ENCODE measurements around the gene RPL37A. TPM values are rescaled to one million over a fixed set of nuclear protein-coding genes. Genes with fewer than 3 reads are reported as not detected.

Gene RPL37A
- total RNA-seq: 1,000 to 10,000 TPM in 1 of 2 donors, 100 to 1,000 TPM in 1; 452 to 1,069 TPM

GRCh38 chr2:216498379-216499352 lies at the start of gene RPL37A:
Gene RPL37A (plus strand): TSS chr2:216498844. CDS start chr2:216498875, 31 bp downstream.
- Histone ChIP-seq H3K4me1 (peaks cover 34% of the 10 kb centered on the region), H3K27ac (peak within 1 kb of the TSS; percentile 62 to 79 (median 72)), H3K9me3 (no peaks in the 10 kb centered on the region), H3K36me3 (replicated peaks in 1 of 2; ENCODE audit: insufficient read depth in 1 of 2, low read depth in 2 of 2) (peaks cover 0 to 20% of the 10 kb centered on the region in 2 donors), H3K27me3 (no peaks in the 10 kb centered on the region), H3K4me3 (peak within 1 kb of the TSS; percentile 59 to 79)
- 0 to 1% methylated on average over 46 to 54 of the region's 54 CpGs for WGBS, 2 donors
- intact Hi-C loops (cut with DNase I): no loop called here
- TF ChIP-seq CTCF (IDR thresholded peaks at IDR 0.05): peak in 1 of 7 experiments; percentile 5
- peak; percentile 79 to 97 (median 97) for TF ChIP-seq POLR2A (IDR thresholded peaks at IDR 0.05)
- ATAC-seq (peak; percentile 99), DNase-seq (peak; percentile 93 to 95 (median 95))

- Histone ChIP-seq H3K27ac (no peak overlapping the region), H3K4me1 (no peaks in the 10 kb centered on the region), H3K4me3 (no peak overlapping the region), H3K9me3 (no peaks in the 10 kb centered on the region), H3K36me3 (replicated peaks in 1 of 2; ENCODE audit: insufficient read depth in 1 of 2, low read depth in 2 of 2) (peaks cover 20 to 31% of the 10 kb centered on the region in 2 donors), H3K27me3 (no peaks in the 10 kb centered on the region)
- DNase-seq: no peak
- intact Hi-C loops (cut with DNase I): no loop called here
- no peak for TF ChIP-seq POLR2A (IDR thresholded peaks at IDR 0.05)
- no peak for TF ChIP-seq CTCF (IDR thresholded peaks at IDR 0.05)
- no peak for ATAC-seq
Observed at GRCh38 chr2:216450346-216450745, 48.3 kb upstream of the RPL37A start.

- intact Hi-C loops (cut with DNase I): no loop called here
- ATAC-seq: no peak
- Histone ChIP-seq H3K36me3 (replicated peaks in 1 of 2; ENCODE audit: insufficient read depth in 1 of 2, low read depth in 2 of 2) (peaks cover 20 to 33% of the 10 kb centered on the region in 2 donors), H3K9me3 (no peaks in the 10 kb centered on the region), H3K4me1 (no peaks in the 10 kb centered on the region), H3K27ac (no peak overlapping the region), H3K27me3 (no peaks in the 10 kb centered on the region), H3K4me3 (no peak overlapping the region)
- 73 to 83% methylated on average over 7 of the region's 7 CpGs for WGBS, 2 donors
- no peak for TF ChIP-seq CTCF (IDR thresholded peaks at IDR 0.05)
- no peak for TF ChIP-seq POLR2A (IDR thresholded peaks at IDR 0.05)
- DNase-seq: no peak
Observed at GRCh38 chr2:216450784-216451183, 47.9 kb upstream of the RPL37A start.

- H3K27me3 ChIP-seq: no peaks in the 10 kb centered on the region
- no peak overlapping the region for H3K4me3 ChIP-seq
- TF ChIP-seq CTCF (IDR thresholded peaks at IDR 0.05): no peak
- TF ChIP-seq POLR2A (IDR thresholded peaks at IDR 0.05): no peak
- ATAC-seq (no peak), DNase-seq (no peak)
- peaks cover 7 to 18% of the 10 kb centered on the region in 2 donors for H3K36me3 ChIP-seq (replicated peaks in 1 of 2; ENCODE audit: insufficient read depth in 1 of 2, low read depth in 2 of 2)
- WGBS, 2 donors: 95 to 97% methylated on average over 4 of the region's 4 CpGs
- H3K4me1 ChIP-seq: no peaks in the 10 kb centered on the region
- H3K27ac ChIP-seq: no peak overlapping the region
- no peaks in the 10 kb centered on the region for H3K9me3 ChIP-seq
- intact Hi-C loops (cut with DNase I): no loop called here
Observed at GRCh38 chr2:216453955-216454614, 44.6 kb upstream of the RPL37A start.
